GM21367 (cell line): Measurements from ENCODE around the gene UBE2L5.

Experiments used
- ATAC-seq: cut with Tn5 transposase; IDR thresholded peaks from one replicate; pipeline ENCODE4 v1.9.1; 2021; ENCODE audit not compliant: unreplicated experiment

The UBE2L5 gene

GRCh38 chr13:30422054-30422839 is at the start of gene UBE2L5:
TSS of gene UBE2L5 (plus strand) at chr13:30422493. CDS start at chr13:30427991, 5,498 bp downstream.
- ATAC-seq = peak; percentile 56

GRCh38 chr13:30373727-30374126 is 48.6 kb upstream of the UBE2L5 start:
- ATAC-seq = no peak

- ATAC-seq = no peak
Observed at GRCh38 chr13:30375265-30375835, 46.9 kb upstream of the UBE2L5 start.

GRCh38 chr13:30376426-30377311 is 45.6 kb upstream of the UBE2L5 start:
- ATAC-seq = peak; percentile 60

GRCh38 chr13:30377312-30377685 is 45.0 kb upstream of the UBE2L5 start:
- no peak for ATAC-seq

GRCh38 chr13:30378191-30378590 is 44.1 kb upstream of the UBE2L5 start:
- ATAC-seq = no peak

GRCh38 chr13:30381049-30381448 is 41.2 kb upstream of the UBE2L5 start:
- no peak for ATAC-seq

GRCh38 chr13:30382836-30383525 is 39.3 kb upstream of the UBE2L5 start:
- no peak for ATAC-seq

- no peak for ATAC-seq
Observed at GRCh38 chr13:30388406-30389283, 33.6 kb upstream of the UBE2L5 start.

GRCh38 chr13:30391956-30392680 is 30.2 kb upstream of the UBE2L5 start:
- no peak for ATAC-seq

- no peak for ATAC-seq
Observed at GRCh38 chr13:30392681-30393045, 29.6 kb upstream of the UBE2L5 start.

- ATAC-seq = peak; percentile 63
Observed at GRCh38 chr13:30394751-30395191, 27.5 kb upstream of the UBE2L5 start.

GRCh38 chr13:30395192-30396158 is 26.8 kb upstream of the UBE2L5 start:
- ATAC-seq = peak; percentile 43

GRCh38 chr13:30396434-30397075 is 25.7 kb upstream of the UBE2L5 start:
- ATAC-seq = no peak

- ATAC-seq = no peak
Observed at GRCh38 chr13:30398601-30399072, 23.7 kb upstream of the UBE2L5 start.

GRCh38 chr13:30400376-30400775 is 21.9 kb upstream of the UBE2L5 start:
- no peak for ATAC-seq

GRCh38 chr13:30401347-30401746 is 20.9 kb upstream of the UBE2L5 start:
- no peak for ATAC-seq

- ATAC-seq = no peak
Observed at GRCh38 chr13:30403456-30403855, 18.8 kb upstream of the UBE2L5 start.
